ENCODE measurements around the gene ATF6. TPM values are rescaled to one million over a fixed set of nuclear protein-coding genes. Genes with fewer than 3 reads are reported as not detected.

The ATF6 gene
- total and polyA plus RNA-seq, 9 of the 15 experiments (the other 6 are each of a cell fraction or from before 2014, with no cell fraction given), result 11.7 to 32.4 (median 20.4) TPM

DNA sequence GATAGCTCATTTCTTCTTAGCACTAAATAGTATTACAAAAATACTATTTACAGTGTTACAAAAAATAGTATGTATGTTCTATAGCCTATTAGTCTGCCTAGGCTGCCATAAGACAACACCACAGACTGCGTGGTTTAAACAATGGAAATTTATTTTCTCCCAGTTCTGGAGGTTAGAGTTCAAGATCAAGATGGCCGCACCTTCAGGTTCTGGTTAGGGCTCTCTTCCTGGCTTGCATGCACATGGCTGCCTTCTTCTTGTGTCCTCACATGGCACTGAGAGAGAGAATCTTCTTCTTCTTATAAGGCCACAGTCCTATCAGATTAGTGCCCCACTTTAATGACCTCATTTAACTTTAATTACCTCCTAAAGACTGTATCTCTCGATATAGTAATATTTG, 4.1 kb downstream of the ATF6 start (continued):
- TF ChIP-seq, protein P1, sequence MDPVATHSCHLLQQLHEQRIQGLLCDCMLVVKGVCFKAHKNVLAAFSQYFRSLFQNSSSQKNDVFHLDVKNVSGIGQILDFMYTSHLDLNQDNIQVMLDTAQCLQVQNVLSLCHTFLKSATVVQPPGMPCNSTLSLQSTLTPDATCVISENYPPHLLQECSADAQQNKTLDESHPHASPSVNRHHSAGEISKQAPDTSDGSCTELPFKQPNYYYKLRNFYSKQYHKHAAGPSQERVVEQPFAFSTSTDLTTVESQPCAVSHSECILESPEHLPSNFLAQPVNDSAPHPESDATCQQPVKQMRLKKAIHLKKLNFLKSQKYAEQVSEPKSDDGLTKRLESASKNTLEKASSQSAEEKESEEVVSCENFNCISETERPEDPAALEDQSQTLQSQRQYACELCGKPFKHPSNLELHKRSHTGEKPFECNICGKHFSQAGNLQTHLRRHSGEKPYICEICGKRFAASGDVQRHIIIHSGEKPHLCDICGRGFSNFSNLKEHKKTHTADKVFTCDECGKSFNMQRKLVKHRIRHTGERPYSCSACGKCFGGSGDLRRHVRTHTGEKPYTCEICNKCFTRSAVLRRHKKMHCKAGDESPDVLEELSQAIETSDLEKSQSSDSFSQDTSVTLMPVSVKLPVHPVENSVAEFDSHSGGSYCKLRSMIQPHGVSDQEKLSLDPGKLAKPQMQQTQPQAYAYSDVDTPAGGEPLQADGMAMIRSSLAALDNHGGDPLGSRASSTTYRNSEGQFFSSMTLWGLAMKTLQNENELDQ (CRISPR knock-in tag; IDR thresholded peaks at IDR 0.05; ENCODE audit: borderline replicate concordance), result no peak

DNA sequence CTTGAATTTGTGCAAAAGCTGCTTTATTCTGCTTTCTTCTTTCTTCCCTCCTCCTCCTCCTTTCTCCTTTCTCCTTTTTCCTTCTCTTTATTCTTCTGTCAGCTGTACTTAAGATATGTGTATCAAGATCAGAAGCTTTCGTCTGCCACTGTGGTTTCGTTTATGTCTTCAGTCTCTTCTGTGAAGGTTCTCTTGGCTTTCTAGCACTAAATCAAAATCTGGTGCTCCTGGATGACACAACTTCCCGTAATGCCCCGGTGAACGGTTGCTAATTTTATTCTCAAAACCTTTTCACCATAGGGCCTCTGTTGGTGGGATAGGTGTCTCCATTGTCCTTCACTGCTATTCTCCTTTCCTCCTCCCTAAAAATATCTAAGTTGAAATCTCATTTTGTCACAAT, 5.0 kb downstream of the ATF6 start:
- H3K27ac ChIP-seq (ENCODE audit: extremely low read depth, low read depth, low read length), result no peak overlapping the region
- ChIA-PET POLR2A (interaction anchor here (0.6 to 2.0 kb wide), 2 partner anchors 21 to 53 kb away, joined by 3 to 5 read pairs; partner anchors contain the start of gene DUSP12), CTCF (ENCODE audit: low intra/inter-chr PET ratio) (no interaction called here)
- H3K4me3 ChIP-seq, result no peak overlapping the region
- no peak overlapping the region for H3K9ac ChIP-seq (ENCODE audit: insufficient read depth in 1 of 2, low read depth in 2 of 2, low read length in 2 of 2)
- H4K20me1 ChIP-seq (replicated peaks; ENCODE audit: control insufficient read depth, insufficient read depth, low read length), result peaks cover 15% of the 10 kb centered on the region
- 7% methylated on average over 5 of the region's 5 CpGs for WGBS (ENCODE audit: insufficient coverage, low coverage, missing lambda C conversion rate)
- H3K79me2 ChIP-seq (ENCODE audit: control insufficient read depth, insufficient read depth, low read length), result peaks cover 95% of the 10 kb centered on the region
- in situ Hi-C loops (cut with MboI), result no loop called here
- ATAC-seq, result no peak
- H3K4me1 ChIP-seq (replicated peaks in 1 of 2; ENCODE audit: control insufficient read depth in 2 of 2, insufficient read depth in 2 of 2, low read length in 2 of 2), result peaks cover 3 to 26% of the 10 kb centered on the region in 2 experiments; a peak in 3 of 5 replicates
- no TSS peak for BruUV-seq (replicated peaks)
- no peak overlapping the region for H2AFZ ChIP-seq (ENCODE audit: low read depth, low read length)
- FAIRE-seq, result no peak
- no peaks in the 10 kb centered on the region for H3K9me1 ChIP-seq (ENCODE audit: control insufficient read depth, insufficient read depth, low read length)
- no peak for DNase-seq (ENCODE audit: extremely low read depth in 1 of 4, low spot score in 3 of 4)
- H3K4me2 ChIP-seq (ENCODE audit: insufficient read depth, low read length), result peak overlapping the region; percentile 2; the same call in 1 of the 2 replicates
- H3K9me3 ChIP-seq (replicated peaks; ENCODE audit: control insufficient read depth, insufficient read depth, low read depth, low read length), result no peaks in the 10 kb centered on the region
- peaks cover 11% of the 10 kb centered on the region for H3K36me3 ChIP-seq (ENCODE audit: control insufficient read depth, insufficient read depth, low read length)
- H3K27me3 ChIP-seq (ENCODE audit: control insufficient read depth in 2 of 2, insufficient read depth in 2 of 2, low read length in 2 of 2), result no peaks in the 10 kb centered on the region
- intact Hi-C loops (cut with micrococcal nuclease), result no loop called here
- TF ChIP-seq HMG20A (CRISPR knock-in tag; conservative IDR thresholded peaks at IDR 0.05), result no peak
- no peak for TF ChIP-seq PCBP2 (IDR thresholded peaks at IDR 0.05; ENCODE audit: low read depth, low read length, poor library complexity, severe bottlenecking)
- TF ChIP-seq NCOR1 (IDR thresholded peaks at IDR 0.05), result no peak
- TF ChIP-seq, protein P2, sequence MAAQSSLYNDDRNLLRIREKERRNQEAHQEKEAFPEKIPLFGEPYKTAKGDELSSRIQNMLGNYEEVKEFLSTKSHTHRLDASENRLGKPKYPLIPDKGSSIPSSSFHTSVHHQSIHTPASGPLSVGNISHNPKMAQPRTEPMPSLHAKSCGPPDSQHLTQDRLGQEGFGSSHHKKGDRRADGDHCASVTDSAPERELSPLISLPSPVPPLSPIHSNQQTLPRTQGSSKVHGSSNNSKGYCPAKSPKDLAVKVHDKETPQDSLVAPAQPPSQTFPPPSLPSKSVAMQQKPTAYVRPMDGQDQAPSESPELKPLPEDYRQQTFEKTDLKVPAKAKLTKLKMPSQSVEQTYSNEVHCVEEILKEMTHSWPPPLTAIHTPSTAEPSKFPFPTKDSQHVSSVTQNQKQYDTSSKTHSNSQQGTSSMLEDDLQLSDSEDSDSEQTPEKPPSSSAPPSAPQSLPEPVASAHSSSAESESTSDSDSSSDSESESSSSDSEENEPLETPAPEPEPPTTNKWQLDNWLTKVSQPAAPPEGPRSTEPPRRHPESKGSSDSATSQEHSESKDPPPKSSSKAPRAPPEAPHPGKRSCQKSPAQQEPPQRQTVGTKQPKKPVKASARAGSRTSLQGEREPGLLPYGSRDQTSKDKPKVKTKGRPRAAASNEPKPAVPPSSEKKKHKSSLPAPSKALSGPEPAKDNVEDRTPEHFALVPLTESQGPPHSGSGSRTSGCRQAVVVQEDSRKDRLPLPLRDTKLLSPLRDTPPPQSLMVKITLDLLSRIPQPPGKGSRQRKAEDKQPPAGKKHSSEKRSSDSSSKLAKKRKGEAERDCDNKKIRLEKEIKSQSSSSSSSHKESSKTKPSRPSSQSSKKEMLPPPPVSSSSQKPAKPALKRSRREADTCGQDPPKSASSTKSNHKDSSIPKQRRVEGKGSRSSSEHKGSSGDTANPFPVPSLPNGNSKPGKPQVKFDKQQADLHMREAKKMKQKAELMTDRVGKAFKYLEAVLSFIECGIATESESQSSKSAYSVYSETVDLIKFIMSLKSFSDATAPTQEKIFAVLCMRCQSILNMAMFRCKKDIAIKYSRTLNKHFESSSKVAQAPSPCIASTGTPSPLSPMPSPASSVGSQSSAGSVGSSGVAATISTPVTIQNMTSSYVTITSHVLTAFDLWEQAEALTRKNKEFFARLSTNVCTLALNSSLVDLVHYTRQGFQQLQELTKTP (IDR thresholded peaks at IDR 0.05; ENCODE audit: low read depth in 1 of 2, partially characterized antibody in 2 of 2), result no peak
- TF ChIP-seq, protein P3, sequence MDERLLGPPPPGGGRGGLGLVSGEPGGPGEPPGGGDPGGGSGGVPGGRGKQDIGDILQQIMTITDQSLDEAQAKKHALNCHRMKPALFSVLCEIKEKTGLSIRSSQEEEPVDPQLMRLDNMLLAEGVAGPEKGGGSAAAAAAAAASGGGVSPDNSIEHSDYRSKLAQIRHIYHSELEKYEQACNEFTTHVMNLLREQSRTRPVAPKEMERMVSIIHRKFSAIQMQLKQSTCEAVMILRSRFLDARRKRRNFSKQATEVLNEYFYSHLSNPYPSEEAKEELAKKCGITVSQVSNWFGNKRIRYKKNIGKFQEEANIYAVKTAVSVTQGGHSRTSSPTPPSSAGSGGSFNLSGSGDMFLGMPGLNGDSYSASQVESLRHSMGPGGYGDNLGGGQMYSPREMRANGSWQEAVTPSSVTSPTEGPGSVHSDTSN (CRISPR knock-in tag; IDR thresholded peaks at IDR 0.05; ENCODE audit: low read depth), result no peak
- TF ChIP-seq, protein P3 (tag; conservative IDR thresholded peaks at IDR 0.05; ENCODE audit: low read depth), result peak; percentile 66
- TF ChIP-seq, protein P4, sequence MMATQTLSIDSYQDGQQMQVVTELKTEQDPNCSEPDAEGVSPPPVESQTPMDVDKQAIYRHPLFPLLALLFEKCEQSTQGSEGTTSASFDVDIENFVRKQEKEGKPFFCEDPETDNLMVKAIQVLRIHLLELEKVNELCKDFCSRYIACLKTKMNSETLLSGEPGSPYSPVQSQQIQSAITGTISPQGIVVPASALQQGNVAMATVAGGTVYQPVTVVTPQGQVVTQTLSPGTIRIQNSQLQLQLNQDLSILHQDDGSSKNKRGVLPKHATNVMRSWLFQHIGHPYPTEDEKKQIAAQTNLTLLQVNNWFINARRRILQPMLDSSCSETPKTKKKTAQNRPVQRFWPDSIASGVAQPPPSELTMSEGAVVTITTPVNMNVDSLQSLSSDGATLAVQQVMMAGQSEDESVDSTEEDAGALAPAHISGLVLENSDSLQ (IDR thresholded peaks at IDR 0.05), result peak; percentile 51; the same call in 1 of the 2 replicates
- TF ChIP-seq RBM34 (IDR thresholded peaks at IDR 0.05; ENCODE audit: borderline replicate concordance, insufficient read depth, low read length), result no peak
